NCI-H2107 treated with DMSO at 0.1 percent for 48 hours (cell line): Measurements from ENCODE around the gene METTL8.

Experiments used
- DNase-seq: peaks from one replicate; lab custom pipeline; 2025; ENCODE audit not compliant: unreplicated experiment; lab: John Stamatoyannopoulos, UW

The METTL8 gene

GRCh38 chr2:171267855-171268629, 165.7 kb downstream of the METTL8 start:
- DNase-seq, result no peak
